Esophagus muscularis mucosa (tissue), 4 donors: ENCODE results near the gene TXNL4A.

Source experiments
- EP300 ChIP-seq: sonication (generic); formaldehyde crosslinking; IDR thresholded peaks from one replicate; pipeline ENCODE4 v1.6.1; 2017; ENCODE audit warnings: antibody characterized with exemption
- POLR2A ChIP-seq: fragments of 450-650 bp; IDR thresholded peaks from one replicate; pipeline ENCODE4 v1.6.1; 2017; ENCODE audit warnings: antibody characterized with exemption, moderate library complexity, mild to moderate bottlenecking, low read depth
- POLR2AphosphoS5 ChIP-seq, 2 donors: sonication (generic); formaldehyde crosslinking; IDR thresholded peaks; one replicate each; pipeline ENCODE4 v1.6.1; 2017; ENCODE audit warnings: antibody characterized with exemption in 2 of 2
- TF ChIP-seq, protein P1 (sequence below), 3 experiments: fragments of 200-600 bp in 2 of 3; fragments of 450-650 bp in 1 of 3; sonication (generic) in 2 of 3; IDR thresholded peaks; one replicate each; pipeline ENCODE4 v1.5.1; 2017 to 2019; ENCODE audit warnings: antibody characterized with exemption in 3 of 3, mild to moderate bottlenecking in 2 of 3, moderate library complexity in 1 of 3

DNA sequence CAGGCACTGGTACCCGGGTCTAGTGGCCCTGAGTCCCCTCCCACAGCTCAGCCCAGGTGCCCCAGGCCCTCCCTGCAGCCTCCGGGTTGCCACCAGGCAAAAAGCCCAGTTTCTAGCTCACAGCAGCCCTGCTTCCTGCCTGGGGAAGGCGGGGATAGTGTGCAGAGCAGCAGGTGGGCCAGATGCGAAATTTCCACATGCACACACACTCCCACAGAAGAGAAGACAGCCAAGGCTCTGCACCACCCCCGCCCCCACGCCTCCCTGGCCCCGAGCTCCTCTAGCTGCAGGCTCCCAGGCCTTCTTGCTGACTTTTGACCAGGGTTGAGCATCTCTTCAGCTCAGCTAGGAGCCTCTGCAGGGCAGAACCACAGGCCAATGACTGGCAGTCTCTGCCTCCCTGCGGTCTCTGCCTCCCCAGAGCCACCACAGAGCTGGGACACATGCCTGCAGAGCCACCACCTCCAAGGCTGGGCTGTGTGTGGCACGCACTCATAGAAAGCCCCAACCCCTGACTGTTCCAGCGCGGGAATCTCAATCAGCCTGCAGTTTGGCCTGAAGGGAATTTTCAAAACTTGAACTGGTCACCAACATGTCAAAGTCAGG lies 44.1 kb downstream of the TXNL4A start:
- TF ChIP-seq, protein P1, sequence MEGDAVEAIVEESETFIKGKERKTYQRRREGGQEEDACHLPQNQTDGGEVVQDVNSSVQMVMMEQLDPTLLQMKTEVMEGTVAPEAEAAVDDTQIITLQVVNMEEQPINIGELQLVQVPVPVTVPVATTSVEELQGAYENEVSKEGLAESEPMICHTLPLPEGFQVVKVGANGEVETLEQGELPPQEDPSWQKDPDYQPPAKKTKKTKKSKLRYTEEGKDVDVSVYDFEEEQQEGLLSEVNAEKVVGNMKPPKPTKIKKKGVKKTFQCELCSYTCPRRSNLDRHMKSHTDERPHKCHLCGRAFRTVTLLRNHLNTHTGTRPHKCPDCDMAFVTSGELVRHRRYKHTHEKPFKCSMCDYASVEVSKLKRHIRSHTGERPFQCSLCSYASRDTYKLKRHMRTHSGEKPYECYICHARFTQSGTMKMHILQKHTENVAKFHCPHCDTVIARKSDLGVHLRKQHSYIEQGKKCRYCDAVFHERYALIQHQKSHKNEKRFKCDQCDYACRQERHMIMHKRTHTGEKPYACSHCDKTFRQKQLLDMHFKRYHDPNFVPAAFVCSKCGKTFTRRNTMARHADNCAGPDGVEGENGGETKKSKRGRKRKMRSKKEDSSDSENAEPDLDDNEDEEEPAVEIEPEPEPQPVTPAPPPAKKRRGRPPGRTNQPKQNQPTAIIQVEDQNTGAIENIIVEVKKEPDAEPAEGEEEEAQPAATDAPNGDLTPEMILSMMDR (IDR thresholded peaks at IDR 0.05): no peak
- no peak for TF ChIP-seq POLR2A
- TF ChIP-seq POLR2AphosphoS5 (IDR thresholded peaks at IDR 0.05): no peak
- no peak for TF ChIP-seq EP300
